ENCODE results near the gene BCAR3.
"Not testable (repeated sequence)": the region's sequence is repeated elsewhere in the genome, so short reads cannot be mapped to it uniquely, and the experiment has no call there.

BCAR3 gene

DNA sequence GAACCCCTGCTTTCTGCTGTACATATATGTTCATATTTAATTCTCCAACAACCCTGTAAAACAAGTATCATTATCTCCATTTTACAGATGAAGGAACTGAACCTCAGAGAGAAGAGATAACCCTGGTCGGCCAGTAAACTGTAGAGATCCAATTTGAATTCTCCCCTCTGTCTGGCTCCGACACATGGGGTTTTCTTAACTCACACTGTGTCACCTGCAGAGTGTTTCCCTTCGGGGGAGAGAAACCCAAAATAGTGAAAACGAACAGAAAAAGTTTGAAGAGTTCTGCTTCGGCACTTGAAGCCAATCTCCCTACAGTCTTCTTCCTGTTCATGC lies 17.4 kb upstream of the BCAR3 start (continued):
- TF ChIP-seq, protein P1, sequence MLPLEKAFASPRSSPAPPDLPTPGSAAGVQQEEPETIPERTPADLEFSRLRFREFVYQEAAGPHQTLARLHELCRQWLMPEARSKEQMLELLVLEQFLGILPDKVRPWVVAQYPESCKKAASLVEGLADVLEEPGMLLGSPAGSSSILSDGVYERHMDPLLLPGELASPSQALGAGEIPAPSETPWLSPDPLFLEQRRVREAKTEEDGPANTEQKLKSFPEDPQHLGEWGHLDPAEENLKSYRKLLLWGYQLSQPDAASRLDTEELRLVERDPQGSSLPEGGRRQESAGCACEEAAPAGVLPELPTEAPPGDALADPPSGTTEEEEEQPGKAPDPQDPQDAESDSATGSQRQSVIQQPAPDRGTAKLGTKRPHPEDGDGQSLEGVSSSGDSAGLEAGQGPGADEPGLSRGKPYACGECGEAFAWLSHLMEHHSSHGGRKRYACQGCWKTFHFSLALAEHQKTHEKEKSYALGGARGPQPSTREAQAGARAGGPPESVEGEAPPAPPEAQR (tag by site-specific recombination; IDR thresholded peaks at IDR 0.05) = no peak
- TF ChIP-seq KLF1 (tag by site-specific recombination; IDR thresholded peaks at IDR 0.05) = no peak

DNA sequence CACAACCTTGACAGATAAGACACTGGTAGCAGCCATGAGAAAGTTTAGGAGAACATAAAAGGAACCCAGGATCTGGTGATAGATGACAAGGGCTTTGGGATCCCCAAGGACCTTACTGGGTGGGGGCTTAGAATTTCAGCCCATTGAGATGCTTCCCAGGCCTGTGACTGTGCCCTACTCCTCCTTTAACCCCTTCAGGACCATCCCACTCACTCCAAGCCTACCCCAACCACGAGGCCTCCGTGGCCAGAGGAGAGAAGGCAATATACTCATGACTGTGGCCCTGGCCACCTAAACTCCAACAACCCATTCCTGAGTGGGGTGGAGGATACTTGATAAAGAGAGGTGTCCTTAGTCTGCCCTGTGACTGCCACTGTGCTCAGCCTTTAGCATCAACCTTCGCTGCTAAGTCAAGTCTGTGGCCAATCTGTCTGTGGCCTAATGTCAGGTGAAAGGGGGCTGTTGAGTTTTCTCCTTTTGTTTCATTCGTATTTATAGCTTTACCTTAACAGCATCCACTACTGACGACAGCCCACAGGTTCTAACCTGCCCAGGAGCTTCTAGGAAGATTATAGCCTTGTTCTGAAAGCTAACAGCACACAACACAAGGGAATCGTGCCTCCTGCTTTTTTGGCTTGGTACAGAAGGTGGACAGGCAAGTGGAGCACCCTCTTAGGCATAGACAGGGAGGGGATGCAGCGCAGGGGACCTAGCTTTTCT lies 16.9 kb upstream of the BCAR3 start:
- no peak overlapping the region for H3K4me3 ChIP-seq (ENCODE audit: low read depth, low read length)
- H3K36me3 ChIP-seq (ENCODE audit: control insufficient read depth in 2 of 2, insufficient read depth in 1 of 2, low read length in 2 of 2) = no peaks in the 10 kb centered on the region
- CTCF ChIA-PET = interaction anchor here (0.6 kb wide), 1 partner anchor 136 kb away, joined by 3 read pairs; no protein-coding TSS in a partner anchor
- POLR2A ChIA-PET = no interaction called here
- H3K27ac ChIP-seq (ENCODE audit: extremely low read depth, low read depth, low read length) = no peak overlapping the region
- H3K4me1 ChIP-seq (ENCODE audit: control insufficient read depth, insufficient read depth, low read length) = no peaks in the 10 kb centered on the region
- TF ChIP-seq ZNF777 (tag by site-specific recombination; IDR thresholded peaks at IDR 0.05; ENCODE audit: borderline replicate concordance) (no peak), ZNF223 (tag by site-specific recombination; IDR thresholded peaks at IDR 0.05) (no peak), ZFP37 (tag by site-specific recombination; IDR thresholded peaks at IDR 0.05) (no peak), ZNF2 (tag by site-specific recombination; IDR thresholded peaks at IDR 0.05) (no peak), ZNF549 (tag by site-specific recombination; IDR thresholded peaks at IDR 0.05) (no peak), HOXD13 (CRISPR knock-in tag; IDR thresholded peaks at IDR 0.05; ENCODE audit: borderline replicate concordance) (no peak)
- TF ChIP-seq, protein P2, sequence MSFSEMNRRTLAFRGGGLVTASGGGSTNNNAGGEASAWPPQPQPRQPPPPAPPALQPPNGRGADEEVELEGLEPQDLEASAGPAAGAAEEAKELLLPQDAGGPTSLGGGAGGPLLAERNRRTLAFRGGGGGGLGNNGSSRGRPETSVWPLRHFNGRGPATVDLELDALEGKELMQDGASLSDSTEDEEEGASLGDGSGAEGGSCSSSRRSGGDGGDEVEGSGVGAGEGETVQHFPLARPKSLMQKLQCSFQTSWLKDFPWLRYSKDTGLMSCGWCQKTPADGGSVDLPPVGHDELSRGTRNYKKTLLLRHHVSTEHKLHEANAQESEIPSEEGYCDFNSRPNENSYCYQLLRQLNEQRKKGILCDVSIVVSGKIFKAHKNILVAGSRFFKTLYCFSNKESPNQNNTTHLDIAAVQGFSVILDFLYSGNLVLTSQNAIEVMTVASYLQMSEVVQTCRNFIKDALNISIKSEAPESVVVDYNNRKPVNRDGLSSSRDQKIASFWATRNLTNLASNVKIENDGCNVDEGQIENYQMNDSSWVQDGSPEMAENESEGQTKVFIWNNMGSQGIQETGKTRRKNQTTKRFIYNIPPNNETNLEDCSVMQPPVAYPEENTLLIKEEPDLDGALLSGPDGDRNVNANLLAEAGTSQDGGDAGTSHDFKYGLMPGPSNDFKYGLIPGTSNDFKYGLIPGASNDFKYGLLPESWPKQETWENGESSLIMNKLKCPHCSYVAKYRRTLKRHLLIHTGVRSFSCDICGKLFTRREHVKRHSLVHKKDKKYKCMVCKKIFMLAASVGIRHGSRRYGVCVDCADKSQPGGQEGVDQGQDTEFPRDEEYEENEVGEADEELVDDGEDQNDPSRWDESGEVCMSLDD (tag by site-specific recombination; IDR thresholded peaks at IDR 0.05) = no peak
- TF ChIP-seq, protein P3, sequence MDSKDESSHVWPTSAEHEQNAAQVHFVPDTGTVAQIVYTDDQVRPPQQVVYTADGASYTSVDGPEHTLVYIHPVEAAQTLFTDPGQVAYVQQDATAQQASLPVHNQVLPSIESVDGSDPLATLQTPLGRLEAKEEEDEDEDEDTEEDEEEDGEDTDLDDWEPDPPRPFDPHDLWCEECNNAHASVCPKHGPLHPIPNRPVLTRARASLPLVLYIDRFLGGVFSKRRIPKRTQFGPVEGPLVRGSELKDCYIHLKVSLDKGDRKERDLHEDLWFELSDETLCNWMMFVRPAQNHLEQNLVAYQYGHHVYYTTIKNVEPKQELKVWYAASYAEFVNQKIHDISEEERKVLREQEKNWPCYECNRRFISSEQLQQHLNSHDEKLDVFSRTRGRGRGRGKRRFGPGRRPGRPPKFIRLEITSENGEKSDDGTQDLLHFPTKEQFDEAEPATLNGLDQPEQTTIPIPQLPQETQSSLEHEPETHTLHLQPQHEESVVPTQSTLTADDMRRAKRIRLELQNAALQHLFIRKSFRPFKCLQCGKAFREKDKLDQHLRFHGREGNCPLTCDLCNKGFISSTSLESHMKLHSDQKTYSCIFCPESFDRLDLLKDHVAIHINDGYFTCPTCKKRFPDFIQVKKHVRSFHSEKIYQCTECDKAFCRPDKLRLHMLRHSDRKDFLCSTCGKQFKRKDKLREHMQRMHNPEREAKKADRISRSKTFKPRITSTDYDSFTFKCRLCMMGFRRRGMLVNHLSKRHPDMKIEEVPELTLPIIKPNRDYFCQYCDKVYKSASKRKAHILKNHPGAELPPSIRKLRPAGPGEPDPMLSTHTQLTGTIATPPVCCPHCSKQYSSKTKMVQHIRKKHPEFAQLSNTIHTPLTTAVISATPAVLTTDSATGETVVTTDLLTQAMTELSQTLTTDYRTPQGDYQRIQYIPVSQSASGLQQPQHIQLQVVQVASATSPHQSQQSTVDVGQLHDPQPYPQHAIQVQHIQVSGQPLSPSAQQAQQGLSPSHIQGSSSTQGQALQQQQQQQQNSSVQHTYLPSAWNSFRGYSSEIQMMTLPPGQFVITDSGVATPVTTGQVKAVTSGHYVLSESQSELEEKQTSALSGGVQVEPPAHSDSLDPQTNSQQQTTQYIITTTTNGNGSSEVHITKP (tag by site-specific recombination; IDR thresholded peaks at IDR 0.05) = no peak
- no peaks in the 10 kb centered on the region for H3K9me3 ChIP-seq (ENCODE audit: control insufficient read depth, insufficient read depth, low read depth, low read length)

DNA sequence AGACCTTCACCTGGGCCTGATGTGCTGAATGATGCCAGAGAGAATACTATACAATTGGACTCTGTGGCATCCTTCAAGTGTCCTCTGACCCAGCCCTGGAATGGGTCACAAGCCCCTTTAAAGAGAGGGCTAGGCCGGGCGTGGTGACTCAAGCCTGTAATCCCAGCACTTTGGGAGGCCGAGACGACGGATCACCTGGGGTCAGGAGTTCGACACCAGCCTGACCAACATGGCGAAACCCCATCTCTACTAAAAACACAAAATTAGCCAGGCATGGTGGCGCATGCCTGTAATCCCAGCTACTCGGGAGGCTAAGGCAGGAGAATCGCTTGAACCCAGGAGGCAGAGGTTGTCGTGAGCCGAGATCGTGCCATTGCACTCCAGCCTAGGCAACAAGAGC lies 15.9 kb upstream of the BCAR3 start:
- H3K36me3 ChIP-seq (ENCODE audit: control insufficient read depth in 2 of 2, insufficient read depth in 1 of 2, low read length in 2 of 2); H3K9me3 ChIP-seq (ENCODE audit: control insufficient read depth, insufficient read depth, low read depth, low read length); H3K4me3 ChIP-seq (ENCODE audit: low read depth, low read length); H3K4me1 ChIP-seq (ENCODE audit: control insufficient read depth, insufficient read depth, low read length); CTCF ChIA-PET; POLR2A ChIA-PET; H3K27ac ChIP-seq (ENCODE audit: extremely low read depth, low read depth, low read length): not testable (repeated sequence)

DNA sequence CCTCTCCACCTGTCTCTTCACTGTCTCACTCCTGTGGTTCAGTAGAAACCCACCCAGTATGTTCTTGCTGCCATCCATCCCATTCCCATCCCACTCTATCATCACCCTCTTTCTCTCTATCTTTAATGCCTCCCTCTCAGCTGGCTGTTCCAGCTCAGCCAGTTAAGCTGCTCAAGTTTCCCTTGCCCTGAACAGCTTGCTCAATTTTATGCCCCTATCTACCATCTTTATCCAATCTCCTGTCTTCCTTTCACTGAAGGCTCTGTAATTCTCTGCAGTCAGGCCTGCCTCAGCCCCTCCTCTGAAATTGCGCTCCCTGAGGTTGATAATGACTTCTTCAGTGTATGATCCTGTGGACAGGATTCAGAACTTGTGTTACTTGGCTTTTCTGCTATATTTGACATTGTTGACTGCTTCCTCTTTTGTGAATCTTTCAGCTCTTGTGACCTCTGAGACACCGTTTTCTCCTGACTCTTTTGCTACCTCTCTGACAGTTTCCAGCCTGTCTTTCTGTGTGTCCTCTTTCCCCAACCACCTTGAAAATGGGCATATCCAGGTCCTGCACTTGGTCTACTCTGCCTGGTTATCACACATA lies 13.9 kb upstream of the BCAR3 start:
- no peaks in the 10 kb centered on the region for H3K36me3 ChIP-seq (ENCODE audit: control insufficient read depth in 2 of 2, insufficient read depth in 1 of 2, low read length in 2 of 2)
- POLR2A ChIA-PET = no interaction called here
- no peaks in the 10 kb centered on the region for H3K9me3 ChIP-seq (ENCODE audit: control insufficient read depth, insufficient read depth, low read depth, low read length)
- H3K4me3 ChIP-seq (ENCODE audit: low read depth, low read length) = no peak overlapping the region
- H3K27ac ChIP-seq (ENCODE audit: extremely low read depth, low read depth, low read length) = no peak overlapping the region
- H3K4me1 ChIP-seq (ENCODE audit: control insufficient read depth, insufficient read depth, low read length) = 0 out of 2 replicates have a peak, but pooled peaks cover 4% of the 10 kb centered on the region
- CTCF ChIA-PET = interaction anchor here (0.8 to 1.1 kb wide), 2 partner anchors 11 to 118 kb away, joined by 3 to 4 read pairs; no protein-coding TSS in a partner anchor
- TF ChIP-seq ZNF777 (tag by site-specific recombination; IDR thresholded peaks at IDR 0.05; ENCODE audit: borderline replicate concordance) = no peak
- TF ChIP-seq, protein P4, sequence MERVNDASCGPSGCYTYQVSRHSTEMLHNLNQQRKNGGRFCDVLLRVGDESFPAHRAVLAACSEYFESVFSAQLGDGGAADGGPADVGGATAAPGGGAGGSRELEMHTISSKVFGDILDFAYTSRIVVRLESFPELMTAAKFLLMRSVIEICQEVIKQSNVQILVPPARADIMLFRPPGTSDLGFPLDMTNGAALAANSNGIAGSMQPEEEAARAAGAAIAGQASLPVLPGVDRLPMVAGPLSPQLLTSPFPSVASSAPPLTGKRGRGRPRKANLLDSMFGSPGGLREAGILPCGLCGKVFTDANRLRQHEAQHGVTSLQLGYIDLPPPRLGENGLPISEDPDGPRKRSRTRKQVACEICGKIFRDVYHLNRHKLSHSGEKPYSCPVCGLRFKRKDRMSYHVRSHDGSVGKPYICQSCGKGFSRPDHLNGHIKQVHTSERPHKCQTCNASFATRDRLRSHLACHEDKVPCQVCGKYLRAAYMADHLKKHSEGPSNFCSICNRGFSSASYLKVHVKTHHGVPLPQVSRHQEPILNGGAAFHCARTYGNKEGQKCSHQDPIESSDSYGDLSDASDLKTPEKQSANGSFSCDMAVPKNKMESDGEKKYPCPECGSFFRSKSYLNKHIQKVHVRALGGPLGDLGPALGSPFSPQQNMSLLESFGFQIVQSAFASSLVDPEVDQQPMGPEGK (tag by site-specific recombination; IDR thresholded peaks at IDR 0.05) = no peak
- no peak for TF ChIP-seq ZIC2 (tag by site-specific recombination; IDR thresholded peaks at IDR 0.05)
- no peak for TF ChIP-seq SALL2 (tag by site-specific recombination; IDR thresholded peaks at IDR 0.05; ENCODE audit: borderline replicate concordance)
- TF ChIP-seq, protein P1 (tag by site-specific recombination; IDR thresholded peaks at IDR 0.05) = no peak
- no peak for TF ChIP-seq ZNF747 (tag by site-specific recombination; IDR thresholded peaks at IDR 0.05)
- no peak for TF ChIP-seq ZNF660 (tag by site-specific recombination; IDR thresholded peaks at IDR 0.05)
- TF ChIP-seq ZBTB1 (tag by site-specific recombination; IDR thresholded peaks at IDR 0.05) = no peak
- no peak for TF ChIP-seq ZNF416 (tag by site-specific recombination; IDR thresholded peaks at IDR 0.05)
